GM06990 (cell line): Measurements from ENCODE around the gene FIBIN.

Experiments
- DNase-seq: peaks from one replicate; pipeline ENCODE4 v3.0.0-alpha.2; 2011; ENCODE audit not compliant: insufficient read length; ENCODE audit errors: extremely low read depth
- H3K27me3 ChIP-seq: replicated peaks from 2 replicates; pipeline ENCODE4 v1.6.0; 2011; ENCODE audit warnings: low read length; ENCODE audit not compliant: control insufficient read depth, insufficient read depth
- H3K36me3 ChIP-seq: 2 replicates; pipeline ENCODE4 v1.5.1; 2011; ENCODE audit warnings: low read length; ENCODE audit not compliant: control insufficient read depth, insufficient read depth
- H3K4me3 ChIP-seq: replicated peaks from 2 replicates; pipeline ENCODE4 v1.5.1; 2011; ENCODE audit warnings: low read depth, mild to moderate bottlenecking, control low read depth, low read length
- CTCF ChIP-seq: IDR thresholded peaks from 2 replicates; pipeline ENCODE4 v1.5.1; 2011; ENCODE audit warnings: low read length, control low read depth, mild to moderate bottlenecking, inconsistent platforms; ENCODE audit not compliant: insufficient read depth, poor library complexity, severe bottlenecking

The FIBIN gene

GRCh38 chr11:27028561-27028965 lies 34.7 kb downstream of the FIBIN start:
- no peaks in the 10 kb centered on the region for H3K36me3 ChIP-seq
- no peak overlapping the region for H3K4me3 ChIP-seq
- no peak for TF ChIP-seq CTCF
- no peaks in the 10 kb centered on the region for H3K27me3 ChIP-seq
- DNase-seq, result no peak

- TF ChIP-seq CTCF, result no peak
- Histone ChIP-seq H3K27me3 (no peaks in the 10 kb centered on the region), H3K36me3 (no peaks in the 10 kb centered on the region), H3K4me3 (no peak overlapping the region)
- no peak for DNase-seq
Observed at GRCh38 chr11:27029966-27030365, 36.1 kb downstream of the FIBIN start.

GRCh38 chr11:27031754-27032153 lies 37.8 kb downstream of the FIBIN start:
- Histone ChIP-seq H3K4me3 (no peak overlapping the region), H3K27me3 (no peaks in the 10 kb centered on the region), H3K36me3 (no peaks in the 10 kb centered on the region)
- no peak for TF ChIP-seq CTCF
- DNase-seq, result no peak

- no peak for TF ChIP-seq CTCF
- Histone ChIP-seq H3K36me3 (no peaks in the 10 kb centered on the region), H3K4me3 (no peak overlapping the region), H3K27me3 (no peaks in the 10 kb centered on the region)
- no peak for DNase-seq
Observed at GRCh38 chr11:27039873-27040272, 46.0 kb downstream of the FIBIN start.

- TF ChIP-seq CTCF, result no peak
- H3K27me3 ChIP-seq, result no peaks in the 10 kb centered on the region
- no peak within 1 kb of the TSS for H3K4me3 ChIP-seq
- no peak for DNase-seq
- no peaks in the 10 kb centered on the region for H3K36me3 ChIP-seq
Observed at GRCh38 chr11:27040302-27041115, 46.6 kb downstream of the FIBIN start, which contains the start of gene BBOX1. BBOX1 (plus strand) TSS chr11:27040815; CDS start chr11:27055431, 14,616 bp downstream.
